NCI-H345 treated with DMSO at 0.1 percent for 48 hours (cell line): ENCODE measurements around the gene GLS.

ENCODE experiments used
- DNase-seq: peaks from one replicate; lab custom pipeline; 2025; ENCODE audit not compliant: unreplicated experiment; lab: John Stamatoyannopoulos, UW

GLS gene

GRCh38 chr2:190968522-190968921 lies 87.9 kb downstream of the GLS start:
- no peak for DNase-seq

GRCh38 chr2:190970160-190970559 lies 89.5 kb downstream of the GLS start:
- DNase-seq = no peak

- no peak for DNase-seq
Measured at GRCh38 chr2:190970873-190971506, 90.4 kb downstream of the GLS start.

GRCh38 chr2:190972213-190972612 lies 91.6 kb downstream of the GLS start:
- no peak for DNase-seq

GRCh38 chr2:190972846-190973245 lies 92.2 kb downstream of the GLS start:
- DNase-seq = no peak

- no peak for DNase-seq
Measured at GRCh38 chr2:190973262-190973661, 92.6 kb downstream of the GLS start.

- no peak for DNase-seq
Measured at GRCh38 chr2:190973726-190974628, 93.4 kb downstream of the GLS start.

GRCh38 chr2:190974629-190975361 lies 94.2 kb downstream of the GLS start:
- no peak for DNase-seq

GRCh38 chr2:190976521-190976920 lies 95.9 kb downstream of the GLS start:
- no peak for DNase-seq

GRCh38 chr2:190977505-190977904 lies 96.9 kb downstream of the GLS start:
- no peak for DNase-seq

- no peak for DNase-seq
Measured at GRCh38 chr2:190978389-190979053, 97.9 kb downstream of the GLS start.

- no peak for DNase-seq
Measured at GRCh38 chr2:190979906-190980629, 99.4 kb downstream of the GLS start.

- no peak for DNase-seq
Measured at GRCh38 chr2:190980630-190981209, 100.1 kb downstream of the GLS start.

- DNase-seq = no peak
Measured at GRCh38 chr2:190981333-190981732, 100.7 kb downstream of the GLS start.

GRCh38 chr2:190981733-190982132 lies 101.1 kb downstream of the GLS start:
- no peak for DNase-seq

- DNase-seq = no peak
Measured at GRCh38 chr2:190982262-190983034, 101.8 kb downstream of the GLS start.

- no peak for DNase-seq
Measured at GRCh38 chr2:190984595-190984994, 104.0 kb downstream of the GLS start.

GRCh38 chr2:190986221-190986953 lies 105.8 kb downstream of the GLS start:
- no peak for DNase-seq

GRCh38 chr2:190987116-190987515 lies 106.5 kb downstream of the GLS start:
- DNase-seq = no peak
